ENCODE data around the gene TMEM117. TPM values are rescaled to one million over a fixed set of nuclear protein-coding genes. Genes with fewer than 3 reads are reported as not detected.
"Not testable (repeated sequence)": the region's sequence is repeated elsewhere in the genome, so short reads cannot be mapped to it uniquely, and the experiment has no call there.

The TMEM117 gene
- polyA plus RNA-seq, 5 donors, result 5.4 to 7.3 (median 6.0) TPM

GRCh38 chr12:44021471-44021971 is 185.6 kb downstream of the TMEM117 start:
- DNase-seq, result no peak

GRCh38 chr12:44025499-44025898 is 189.6 kb downstream of the TMEM117 start:
- DNase-seq, result no peak

DNA sequence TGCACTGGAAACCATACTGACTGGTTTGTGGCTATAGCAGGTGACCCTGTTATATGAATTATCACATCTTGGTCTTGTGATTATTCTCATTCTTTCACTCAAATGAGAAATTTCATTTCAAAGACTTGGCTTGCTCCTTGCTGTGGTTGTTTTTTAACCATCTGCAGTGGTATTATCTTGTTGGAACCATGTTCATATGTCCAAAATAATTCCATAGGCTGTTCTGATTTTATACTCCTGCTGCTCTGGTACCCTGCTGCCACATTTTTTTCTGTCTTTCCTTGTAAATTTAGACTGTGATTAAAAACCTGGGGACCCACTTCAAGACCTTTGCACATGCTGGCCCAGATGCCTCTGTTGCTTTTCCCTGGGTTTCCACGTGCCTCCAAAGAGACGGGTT is 190.2 kb downstream of the TMEM117 start:
- DNase-seq, result no peak

DNA sequence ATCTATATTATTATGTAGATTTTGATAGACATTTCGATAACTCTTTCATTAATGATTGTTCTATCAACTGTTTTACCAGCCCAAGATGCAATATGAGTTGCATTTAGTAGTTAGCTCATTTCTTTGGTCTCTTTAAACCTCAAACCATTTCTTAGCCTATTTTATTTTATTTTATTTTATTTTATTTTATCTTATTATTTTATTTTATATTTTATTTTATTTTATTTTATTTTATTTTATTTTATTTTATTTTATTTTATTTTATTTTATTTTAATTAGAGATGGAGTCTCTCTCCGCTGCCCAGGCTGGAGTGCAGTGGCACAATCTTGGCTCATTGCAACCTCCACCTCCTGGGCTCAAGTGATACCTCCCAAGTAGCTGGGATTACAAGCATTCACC is 191.0 kb downstream of the TMEM117 start:
- DNase-seq, result not testable (repeated sequence)

DNA sequence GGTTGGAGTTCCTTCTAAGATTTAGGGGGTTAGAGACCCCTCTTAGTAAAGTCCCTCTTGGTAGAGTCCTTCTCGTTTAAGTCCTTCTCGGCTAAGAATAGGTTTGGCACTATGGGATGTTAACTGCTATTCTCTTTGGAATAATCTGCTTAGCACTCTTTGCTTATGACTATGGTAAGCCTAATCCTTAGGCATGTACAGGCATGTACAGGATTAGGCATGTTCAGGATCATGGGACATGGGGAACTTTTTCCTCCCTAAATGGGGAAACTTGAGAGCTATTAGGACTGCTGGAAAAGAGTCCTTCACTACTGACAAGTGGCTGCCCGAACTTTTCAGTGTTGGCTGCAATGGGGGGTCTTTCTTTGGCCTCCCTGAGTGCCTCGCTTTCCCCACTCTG is 193.3 kb downstream of the TMEM117 start:
- no peak for DNase-seq

- DNase-seq, result no peak
Measured at GRCh38 chr12:44031472-44032185, 195.7 kb downstream of the TMEM117 start.

GRCh38 chr12:44034906-44035305 is 199.0 kb downstream of the TMEM117 start:
- DNase-seq, result no peak

DNA sequence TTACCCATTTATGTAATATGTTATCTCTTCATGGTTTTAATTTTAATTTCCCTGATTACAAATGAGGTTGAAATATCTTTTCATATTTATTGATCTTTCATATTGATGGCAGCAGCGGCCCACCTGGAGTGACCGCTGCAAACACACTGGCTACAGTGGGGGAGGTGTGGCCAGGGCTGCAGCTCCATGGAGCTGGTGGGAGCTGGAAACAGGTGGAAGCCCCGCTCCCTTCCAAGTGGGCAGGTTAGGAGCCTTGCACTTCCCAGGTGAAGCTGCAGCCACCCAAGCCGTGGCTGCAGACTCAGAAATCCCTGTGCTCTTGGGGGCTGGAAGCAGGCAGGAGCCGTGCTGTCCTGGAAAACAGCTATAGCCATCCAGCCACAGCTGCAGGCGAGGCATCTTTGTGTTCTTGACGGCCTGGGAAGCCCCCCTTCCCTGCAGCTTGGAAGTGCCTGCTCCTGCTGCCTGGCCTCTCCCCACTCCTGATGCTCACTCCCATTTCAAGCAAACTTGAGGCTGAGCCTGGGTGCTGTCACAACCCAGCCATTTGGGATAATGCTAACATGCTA is 201.1 kb downstream of the TMEM117 start:
- no peak for DNase-seq

GRCh38 chr12:44038411-44038810 is 202.5 kb downstream of the TMEM117 start:
- no peak for DNase-seq

DNA sequence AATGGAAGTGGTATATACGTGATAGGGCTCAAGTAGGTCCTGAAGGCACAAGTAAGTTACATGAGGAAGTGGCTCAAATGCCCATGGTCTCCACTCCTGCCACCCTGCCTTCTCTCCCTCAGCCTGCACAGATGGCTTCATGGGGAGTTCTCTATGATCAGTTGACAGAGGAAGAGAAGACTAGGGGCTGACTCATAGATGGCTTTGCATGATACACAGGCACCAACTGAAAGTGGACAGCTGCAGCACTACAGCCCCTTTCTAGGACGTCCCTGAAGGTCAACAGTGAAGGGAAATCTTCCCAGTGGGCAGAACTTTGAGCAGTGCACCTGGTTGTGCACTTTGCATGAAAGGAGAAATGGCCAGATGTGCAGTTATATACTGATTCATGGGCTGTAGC is 208.6 kb downstream of the TMEM117 start:
- not testable (repeated sequence) for DNase-seq

GRCh38 chr12:44046732-44047417 is 211.0 kb downstream of the TMEM117 start:
- DNase-seq, result no peak

- DNase-seq, result no peak
Measured at GRCh38 chr12:44052554-44052953, 216.7 kb downstream of the TMEM117 start.

- DNase-seq, result no peak
Measured at GRCh38 chr12:44053549-44054127, 217.8 kb downstream of the TMEM117 start.

DNA sequence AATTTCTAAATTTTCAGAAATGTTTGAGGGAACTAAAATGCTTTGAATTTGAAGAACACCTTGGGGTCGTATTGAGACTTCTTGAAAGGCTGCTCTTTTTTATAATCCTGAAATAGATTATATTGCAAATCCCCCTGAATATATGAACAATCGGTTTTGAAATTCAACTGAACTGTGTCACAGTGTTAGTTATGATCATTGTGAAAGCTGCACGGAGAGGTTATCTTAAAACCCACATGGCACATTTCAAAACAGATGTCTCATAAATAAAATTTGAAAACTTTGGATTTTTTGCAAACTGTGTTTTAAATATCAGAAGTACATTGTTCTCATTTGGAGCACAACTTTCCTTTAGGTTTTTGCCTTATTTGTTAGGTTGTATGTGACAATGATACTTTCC is 218.4 kb downstream of the TMEM117 start:
- DNase-seq, result no peak

DNA sequence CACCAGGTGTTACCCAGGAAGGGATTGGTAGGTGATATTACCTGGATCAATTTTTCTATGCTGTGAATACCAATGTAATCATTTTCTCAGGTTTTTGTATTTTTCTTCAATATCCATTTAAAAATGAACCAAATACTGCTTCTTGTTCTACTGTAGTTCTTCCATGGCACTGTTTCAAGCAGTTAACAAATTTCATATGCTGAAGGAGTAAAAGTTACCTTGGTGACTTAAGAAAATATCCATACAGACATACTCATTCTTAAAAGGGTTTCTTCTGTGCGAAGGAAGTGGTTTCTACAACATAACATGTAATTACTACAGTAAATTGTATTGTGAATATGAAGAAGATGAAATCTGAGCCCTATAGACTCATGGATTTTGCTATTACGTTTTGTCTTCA is 222.5 kb downstream of the TMEM117 start:
- no peak for DNase-seq

- no peak for DNase-seq
Measured at GRCh38 chr12:44059476-44059875, 223.6 kb downstream of the TMEM117 start.

DNA sequence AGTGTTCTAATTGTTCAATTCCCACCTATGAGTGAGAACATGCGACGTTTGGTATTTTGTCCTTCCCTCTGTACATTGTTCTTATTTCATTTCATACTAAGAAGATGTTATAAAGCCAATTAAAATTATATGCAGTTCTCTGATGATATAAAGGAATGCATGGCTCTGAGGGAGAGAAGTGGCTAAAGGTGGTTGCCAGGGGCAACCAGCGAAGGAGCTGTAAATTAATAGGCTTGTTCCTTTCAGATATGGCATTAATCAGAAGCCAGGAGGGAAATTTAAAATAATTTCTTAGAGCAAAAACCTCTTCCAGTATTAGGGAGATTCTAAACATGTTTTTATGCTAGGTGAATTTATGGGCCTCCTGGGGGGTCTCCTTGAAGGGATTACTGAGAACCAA is 227.8 kb downstream of the TMEM117 start:
- DNase-seq, result no peak

DNA sequence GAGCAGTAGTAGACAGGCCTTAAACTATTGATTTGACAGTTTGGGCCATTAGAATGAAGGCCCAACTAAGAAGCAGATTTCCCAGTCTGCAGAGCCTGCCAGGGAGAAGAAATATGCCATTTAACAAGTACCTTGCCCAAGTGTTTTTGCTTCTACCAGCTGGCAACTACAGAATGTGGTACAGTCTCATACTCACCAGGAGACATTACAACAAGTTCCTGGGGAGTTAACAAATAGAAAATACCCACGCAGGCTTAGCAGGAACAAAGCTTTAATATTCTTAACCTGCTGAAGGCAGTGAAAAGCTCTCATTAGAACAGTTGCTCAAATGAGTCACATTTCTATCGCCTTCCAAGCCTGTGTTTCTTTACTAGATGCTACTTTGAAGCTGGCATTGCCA is 241.0 kb downstream of the TMEM117 start:
- no peak for DNase-seq

- DNase-seq, result no peak
Measured at GRCh38 chr12:44077294-44077693, 241.4 kb downstream of the TMEM117 start.

- no peak for DNase-seq
Measured at GRCh38 chr12:44078273-44078672, 242.4 kb downstream of the TMEM117 start.

GRCh38 chr12:44088647-44089046 is 252.8 kb downstream of the TMEM117 start:
- no peak for DNase-seq

DNA sequence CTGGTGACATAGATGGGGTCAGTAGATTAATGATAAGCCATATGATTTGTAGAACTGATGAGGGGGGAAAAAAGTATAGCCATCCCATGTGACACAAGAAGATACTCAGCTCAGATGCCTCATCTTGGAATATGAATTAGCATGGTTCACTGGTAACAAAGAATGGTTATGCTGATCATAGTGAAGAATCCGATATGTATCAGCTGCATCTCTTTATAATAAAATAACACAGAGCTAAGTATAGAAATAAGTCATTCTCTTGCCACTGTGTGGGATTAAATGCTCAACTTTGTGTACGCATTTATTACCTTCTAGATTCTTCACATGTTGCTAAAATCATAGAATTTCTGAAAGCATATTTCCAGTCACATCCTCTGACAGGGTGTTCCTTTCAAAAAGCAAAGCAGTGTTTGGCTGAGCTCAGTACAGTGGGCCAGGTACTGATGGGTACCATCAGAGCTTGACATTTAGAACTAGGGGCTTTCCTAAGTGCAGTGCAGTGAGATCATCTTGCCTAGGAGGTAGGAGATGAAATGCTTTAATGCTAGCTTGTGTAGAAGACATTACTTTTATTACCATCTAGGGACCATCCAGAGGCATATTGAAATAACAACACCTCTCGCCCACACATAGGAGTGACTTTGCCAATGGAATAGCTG is 256.2 kb downstream of the TMEM117 start:
- no peak for DNase-seq

Data from right lung (tissue), 5 donors.